CD4-positive, alpha-beta T cell treated with Interleukin-4 for 1 hour (primary cell): ENCODE results near the gene TAF1L.

Experiments
- DNase-seq, 2 donors: peaks; one replicate each; pipeline ENCODE4 v3.0.0-alpha.2; 2020 to 2022

The TAF1L gene

GRCh38 chr9:32587901-32588300 is 47.6 kb downstream of the TAF1L start:
- DNase-seq: no peak

DNA sequence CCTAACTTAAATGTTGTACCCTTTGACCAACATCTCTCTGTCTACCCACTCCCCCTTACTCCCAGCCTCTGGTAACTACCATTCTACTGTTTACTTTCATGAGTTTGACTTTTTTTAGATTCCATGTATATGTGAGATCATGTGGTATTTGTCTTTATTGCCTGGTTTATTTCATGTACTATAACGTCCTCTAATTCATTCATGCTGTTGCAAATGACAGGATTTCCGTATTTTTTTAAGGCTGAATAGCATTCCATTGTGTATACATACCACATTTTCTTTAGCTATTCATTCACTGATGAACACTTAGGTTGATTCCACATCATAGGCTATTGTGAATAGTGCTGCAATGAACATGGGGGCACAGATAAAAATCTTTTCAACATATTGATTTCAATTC is 50.7 kb downstream of the TAF1L start:
- no peak for DNase-seq

GRCh38 chr9:32581512-32582143 is 53.8 kb downstream of the TAF1L start:
- DNase-seq: peak; percentile 29 to 54

GRCh38 chr9:32580631-32581300 is 54.7 kb downstream of the TAF1L start:
- no peak for DNase-seq

DNA sequence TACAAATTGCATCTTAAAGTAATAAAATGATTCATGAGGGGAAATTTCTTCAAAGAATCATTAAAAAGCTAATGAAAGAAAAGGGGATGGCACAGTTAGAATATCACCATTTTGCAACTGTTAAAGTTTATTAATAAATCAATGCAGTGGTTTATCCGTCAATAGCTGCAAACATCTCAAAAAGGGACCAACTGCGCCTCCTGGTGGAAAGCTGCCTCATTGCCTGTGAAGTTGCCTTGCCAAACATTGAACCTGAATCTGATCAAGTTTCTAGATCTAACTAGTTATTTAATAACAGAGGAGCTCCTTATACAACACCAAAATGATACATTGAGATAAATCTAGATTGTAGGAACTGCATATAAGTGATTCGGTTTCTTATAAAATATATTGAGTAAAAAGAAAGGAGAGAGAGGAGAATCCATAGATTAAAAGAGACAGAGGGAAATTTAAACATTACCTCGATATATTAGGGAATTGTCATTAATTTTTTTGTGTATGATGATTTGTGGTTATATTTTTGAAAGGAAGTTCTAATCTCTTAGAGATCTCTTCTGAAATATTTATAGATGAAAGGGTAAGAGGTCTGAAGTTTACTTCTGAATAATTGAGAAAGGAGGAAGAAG is 55.6 kb downstream of the TAF1L start:
- peak; percentile 75 to 81 for DNase-seq
